Lung (tissue), 12 donors: Measurements from ENCODE around the gene TMEM240. TPM values are rescaled to one million over a fixed set of nuclear protein-coding genes. Genes with fewer than 3 reads are reported as not detected.
"Not testable (repeated sequence)": the region's sequence is repeated elsewhere in the genome, so short reads cannot be mapped to it uniquely, and the experiment has no call there.

ENCODE experiments used
- ATAC-seq: fragments of 200-7000 bp; cut with Tn5 transposase; one replicate; pipeline ENCODE4 v1.9.1; 2020; ENCODE audit warnings: moderate number of reproducible peaks; ENCODE audit not compliant: insufficient read depth, low FRiP score
- DNase-seq, 3 donors: peaks; one replicate each; pipeline ENCODE4 v3.0.0-alpha.2; 2013 to 2017
- H3K27ac ChIP-seq, 2 donors: one replicate each; pipeline ENCODE4 v1.5.1; 2013; ENCODE audit warnings: mild to moderate bottlenecking in 2 of 2, moderate library complexity in 2 of 2, control low read depth in 1 of 2, inconsistent platforms in 1 of 2, low read depth in 1 of 2, low read length in 1 of 2
- H3K27me3 ChIP-seq, 3 donors: one replicate each; pipeline ENCODE4 v1.5.1; 2013; ENCODE audit warnings: low read length in 2 of 3; ENCODE audit not compliant: control insufficient read depth in 3 of 3, insufficient read depth in 3 of 3
- H3K36me3 ChIP-seq, 4 donors: one replicate each; pipeline ENCODE4 v1.5.1; 2013; ENCODE audit warnings: low read length in 4 of 4, mild to moderate bottlenecking in 1 of 4, moderate library complexity in 1 of 4; ENCODE audit not compliant: control insufficient read depth in 4 of 4, insufficient read depth in 4 of 4
- H3K4me1 ChIP-seq, 5 donors: one replicate each; pipeline ENCODE4 v1.5.1; 2013; ENCODE audit warnings: low read length in 5 of 5, mild to moderate bottlenecking in 2 of 5, moderate library complexity in 1 of 5; ENCODE audit not compliant: control insufficient read depth in 5 of 5, insufficient read depth in 5 of 5
- H3K4me3 ChIP-seq: one replicate; pipeline ENCODE4 v1.5.1; 2013; ENCODE audit warnings: mild to moderate bottlenecking, control low read depth, moderate library complexity
- H3K9ac ChIP-seq, 2 donors: one replicate each; pipeline ENCODE4 v1.5.1; 2013; ENCODE audit warnings: low read length in 2 of 2, control low read depth in 1 of 2; ENCODE audit not compliant: insufficient read depth in 1 of 2
- H3K9me3 ChIP-seq, 4 donors: one replicate each; pipeline ENCODE4 v1.5.1; 2013; ENCODE audit warnings: low read length in 3 of 4, mild to moderate bottlenecking in 1 of 4, moderate library complexity in 1 of 4; ENCODE audit not compliant: control insufficient read depth in 4 of 4, insufficient read depth in 3 of 4
- WGBS, 2 donors: extraction: QIAGEN DNeasy Blood & Tissue Kit; methylation state at CpG; one replicate each; pipeline ENCODE4 v1.1.7; 2013; 5-methylcytosine and 5-hydroxymethylcytosine counted together
- polyA plus RNA-seq, 2 donors: library from polyadenylated mRNA; stranded (reverse); fragments of 200-250 nt; gene quantifications; one replicate each; pipeline ENCODE4 v1.2.1, GENCODE V29; 2013
- total RNA-seq, 2 donors: library from RNA; depleted of rRNA in 1 of 2; stranded (reverse); fragments of >200 nt in 1 of 2; gene quantifications; one replicate each; pipeline ENCODE4 v1.2.1, GENCODE V29; 2014 to 2021
- TF ChIP-seq, protein P1 (sequence below): IDR thresholded peaks from 2 replicates; pipeline ENCODE4 v1.5.1; 2012; ENCODE audit warnings: mild to moderate bottlenecking; ENCODE audit errors: control extremely low read depth, extremely low read depth
- donor health status: control.
- donor health status: control.
- donor health status: Bipolar disorder and iron deficiency.
- donor health status: healthy.
- donor health status: DM: yes; HTN: yes; CAD: no.

The TMEM240 gene
- total and polyA plus RNA-seq, 4 donors, result 2.3 to 4.2 (median 3.1) TPM

DNA sequence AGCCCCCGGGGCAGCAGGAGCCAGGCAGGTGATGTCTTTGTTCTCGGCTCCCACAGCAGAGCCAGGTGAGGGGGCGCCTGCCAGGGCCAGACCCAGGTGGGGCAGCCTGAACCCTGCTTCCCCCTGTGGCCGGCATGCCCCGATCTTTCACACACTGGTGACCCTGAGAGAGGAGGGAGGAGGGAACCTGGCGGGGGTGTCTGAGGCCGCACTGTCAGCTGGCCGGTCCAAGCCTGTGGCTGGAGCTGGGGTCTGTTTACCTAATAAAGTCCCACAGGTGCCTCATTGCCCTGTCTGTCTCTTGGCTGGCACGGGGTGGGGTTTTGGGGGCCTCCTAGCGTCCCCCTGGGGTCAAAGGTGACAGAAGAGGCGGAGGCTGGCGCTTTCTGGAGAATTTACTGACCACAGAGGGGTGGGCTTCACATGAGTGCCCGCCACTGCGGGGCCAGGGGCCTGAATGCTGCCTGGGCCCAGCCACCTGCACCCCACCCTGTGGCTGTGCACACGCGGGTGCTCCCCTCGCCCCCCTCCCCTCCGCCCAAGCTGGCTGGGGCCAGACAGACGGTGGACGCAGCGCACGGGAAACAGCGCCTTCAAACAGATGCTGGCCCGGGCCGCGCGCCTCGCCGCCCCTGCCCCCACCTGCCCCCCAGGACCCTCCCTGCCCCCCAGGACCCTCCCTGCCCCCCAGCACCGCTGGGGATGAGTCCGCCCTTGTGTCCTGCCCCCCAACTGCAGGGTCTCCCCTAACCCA is 5.8 kb downstream of the TMEM240 start:
- TF ChIP-seq, protein P1, sequence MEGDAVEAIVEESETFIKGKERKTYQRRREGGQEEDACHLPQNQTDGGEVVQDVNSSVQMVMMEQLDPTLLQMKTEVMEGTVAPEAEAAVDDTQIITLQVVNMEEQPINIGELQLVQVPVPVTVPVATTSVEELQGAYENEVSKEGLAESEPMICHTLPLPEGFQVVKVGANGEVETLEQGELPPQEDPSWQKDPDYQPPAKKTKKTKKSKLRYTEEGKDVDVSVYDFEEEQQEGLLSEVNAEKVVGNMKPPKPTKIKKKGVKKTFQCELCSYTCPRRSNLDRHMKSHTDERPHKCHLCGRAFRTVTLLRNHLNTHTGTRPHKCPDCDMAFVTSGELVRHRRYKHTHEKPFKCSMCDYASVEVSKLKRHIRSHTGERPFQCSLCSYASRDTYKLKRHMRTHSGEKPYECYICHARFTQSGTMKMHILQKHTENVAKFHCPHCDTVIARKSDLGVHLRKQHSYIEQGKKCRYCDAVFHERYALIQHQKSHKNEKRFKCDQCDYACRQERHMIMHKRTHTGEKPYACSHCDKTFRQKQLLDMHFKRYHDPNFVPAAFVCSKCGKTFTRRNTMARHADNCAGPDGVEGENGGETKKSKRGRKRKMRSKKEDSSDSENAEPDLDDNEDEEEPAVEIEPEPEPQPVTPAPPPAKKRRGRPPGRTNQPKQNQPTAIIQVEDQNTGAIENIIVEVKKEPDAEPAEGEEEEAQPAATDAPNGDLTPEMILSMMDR, result no peak
- no peak overlapping the region for H3K9ac ChIP-seq
- peaks cover 0 to 6% (median 3%) of the 10 kb centered on the region in 5 donors for H3K4me1 ChIP-seq
- DNase-seq (no peak), ATAC-seq (no peak)
- no peak overlapping the region for H3K4me3 ChIP-seq
- H3K27ac ChIP-seq, result no peak overlapping the region
- peaks cover 0 to 4% (median 0%) of the 10 kb centered on the region in 4 donors for H3K9me3 ChIP-seq
- no peaks in the 10 kb centered on the region for H3K27me3 ChIP-seq
- peaks cover 0 to 17% (median 6%) of the 10 kb centered on the region in 4 donors for H3K36me3 ChIP-seq
- WGBS, 2 donors, result 91 to 93% methylated on average over 30 to 31 of the region's 31 CpGs

DNA sequence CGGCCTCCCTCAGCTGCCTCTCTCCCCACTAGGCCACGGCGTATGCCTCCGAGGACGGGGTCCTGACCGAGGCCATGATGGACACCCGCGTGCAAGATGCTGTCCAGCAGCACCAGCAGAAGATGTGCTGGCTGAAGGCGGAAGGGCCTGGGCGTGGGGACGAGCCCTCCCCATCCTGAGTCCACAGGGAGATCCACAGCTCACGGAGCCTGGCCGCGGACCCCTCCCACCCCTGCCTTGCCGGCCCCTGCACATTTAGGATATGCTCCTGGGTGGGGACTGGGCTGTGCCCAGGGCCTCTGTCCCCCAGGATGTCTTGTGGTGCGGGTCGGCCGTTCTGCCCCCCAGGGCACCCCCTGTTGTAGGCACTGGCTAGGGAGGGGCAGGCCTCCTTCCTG is 6.5 kb downstream of the TMEM240 start:
- not testable (repeated sequence) for H3K27ac ChIP-seq, H3K4me1 ChIP-seq, ATAC-seq, H3K9me3 ChIP-seq, DNase-seq, H3K9ac ChIP-seq, H3K27me3 ChIP-seq, H3K4me3 ChIP-seq
- peaks cover 0 to 20% (median 8%) of the 10 kb centered on the region in 4 donors for H3K36me3 ChIP-seq
- 93 to 96% methylated on average over 14 to 18 of the region's 18 CpGs for WGBS, 2 donors

DNA sequence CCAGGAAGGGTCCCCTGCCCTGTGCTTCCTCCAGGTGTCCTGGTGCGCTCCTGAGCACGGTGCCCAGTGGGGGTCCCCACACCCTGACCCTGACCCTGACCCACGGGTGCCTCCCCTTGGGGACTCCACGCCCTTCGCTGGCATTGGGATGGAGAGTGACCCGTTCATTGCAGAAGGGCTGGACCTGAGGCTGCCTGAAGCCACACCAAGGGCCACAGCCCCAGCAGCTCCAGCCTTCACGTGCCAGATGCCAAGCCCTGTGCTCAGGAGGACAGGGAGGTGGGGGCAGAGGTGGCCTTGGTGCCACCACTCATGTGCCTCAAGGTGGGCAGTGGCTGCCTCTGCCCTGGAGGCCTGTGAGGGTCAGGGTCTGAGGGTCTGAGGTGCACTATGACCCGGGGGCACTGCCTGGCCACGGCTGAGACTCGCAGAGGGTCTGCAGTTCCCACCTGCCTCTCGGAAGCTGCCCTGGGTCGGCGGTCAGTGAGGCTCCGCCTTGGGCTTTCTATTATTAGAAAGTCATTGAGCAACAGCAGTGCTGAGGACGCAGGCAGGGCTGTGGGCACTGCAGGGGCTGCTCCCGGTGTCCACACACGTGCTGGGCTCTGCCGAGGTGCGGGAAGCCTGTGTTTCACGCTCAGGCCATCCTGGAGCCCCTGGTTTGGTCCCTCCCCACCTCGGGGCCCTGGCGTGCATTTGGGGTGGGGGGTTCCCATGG is 7.1 kb downstream of the TMEM240 start:
- not testable (repeated sequence) for DNase-seq, H3K4me1 ChIP-seq, H3K9ac ChIP-seq, H3K27me3 ChIP-seq, ATAC-seq, H3K27ac ChIP-seq, H3K9me3 ChIP-seq, H3K4me3 ChIP-seq
- peaks cover 0 to 20% (median 11%) of the 10 kb centered on the region in 4 donors for H3K36me3 ChIP-seq
- WGBS, 2 donors, result 63 to 72% methylated on average over 11 to 22 of the region's 22 CpGs

DNA sequence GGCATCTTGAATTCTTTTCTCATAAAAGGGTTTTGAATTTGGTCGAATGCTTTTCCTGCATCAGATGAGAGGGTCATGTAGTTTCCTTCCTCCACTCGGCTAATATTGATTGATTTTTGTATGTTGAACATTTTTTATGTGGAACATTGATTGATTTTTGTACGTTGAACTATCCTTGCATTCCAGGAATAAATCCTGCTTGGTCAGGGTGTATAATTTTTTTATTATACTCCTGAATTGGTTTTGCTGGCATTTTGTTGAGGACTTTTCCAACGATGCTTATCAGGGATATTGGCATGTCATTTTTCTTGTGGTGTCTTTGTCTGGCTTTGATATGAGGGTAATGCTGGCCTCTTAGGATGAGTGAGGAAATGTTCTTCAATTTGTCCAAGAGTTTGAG is 8.5 kb downstream of the TMEM240 start:
- Histone ChIP-seq H3K9ac (no peak overlapping the region), H3K27ac (no peak overlapping the region), H3K9me3 (peaks cover 0 to 4% (median 0%) of the 10 kb centered on the region in 4 donors), H3K4me3 (no peak overlapping the region), H3K4me1 (no peaks in the 10 kb centered on the region), H3K36me3 (peaks cover 0 to 27% (median 12%) of the 10 kb centered on the region in 4 donors), H3K27me3 (no peaks in the 10 kb centered on the region)
- 96% methylated on average over 4 of the region's 4 CpGs for WGBS, 2 donors
- DNase-seq, result no peak
- TF ChIP-seq, protein P1, result no peak
- ATAC-seq, result no peak
